ENCODE results near the gene PIGU.

GRCh38 chr20:34532756-34533155 is 144.1 kb downstream of the PIGU start:
- no peak for TF ChIP-seq CTCF (IDR thresholded peaks at IDR 0.05; ENCODE audit: poor library complexity, severe bottlenecking)
- TF ChIP-seq RAD21 (conservative IDR thresholded peaks at IDR 0.05) = no peak
- TF ChIP-seq POLR2AphosphoS5 (IDR thresholded peaks at IDR 0.05) = no peak
- TF ChIP-seq SMC3 (conservative IDR thresholded peaks at IDR 0.05; ENCODE audit: poor library complexity) = no peak
- no peak for TF ChIP-seq EZH2 (IDR thresholded peaks at IDR 0.05; ENCODE audit: borderline replicate concordance, insufficient read depth, low read length, poor library complexity, severe bottlenecking)
- TF ChIP-seq REST (IDR thresholded peaks at IDR 0.05; ENCODE audit: borderline replicate concordance) = no peak
- TF ChIP-seq MXI1 (conservative IDR thresholded peaks at IDR 0.05; ENCODE audit: poor library complexity, severe bottlenecking) = no peak
